Breast epithelium (tissue), 3 donors: ENCODE data around the gene RAD50.

ENCODE experiments used
- CTCF ChIP-seq, 3 donors: fragments of 450-650 bp; IDR thresholded peaks; one replicate each; pipeline ENCODE4 v1.5.1; 2016 to 2017; ENCODE audit warnings: antibody characterized with exemption in 3 of 3, mild to moderate bottlenecking in 3 of 3, moderate library complexity in 3 of 3
- POLR2A ChIP-seq: fragments of 450-650 bp; IDR thresholded peaks from one replicate; pipeline ENCODE4 v1.6.1; 2016; ENCODE audit warnings: antibody characterized with exemption, mild to moderate bottlenecking, moderate library complexity
- POLR2AphosphoS5 ChIP-seq, 3 donors: sonication (generic); formaldehyde crosslinking; IDR thresholded peaks; one replicate each; pipeline ENCODE4 v1.6.1; 2017; ENCODE audit warnings: antibody characterized with exemption in 3 of 3

- TF ChIP-seq CTCF (IDR thresholded peaks at IDR 0.05) (no peak), POLR2A (no peak), POLR2AphosphoS5 (IDR thresholded peaks at IDR 0.05) (no peak)
Measured at GRCh38 chr5:132684491-132684890, 127.7 kb downstream of the RAD50 start.
